HS-27A (cell line): ENCODE measurements around the gene AQP9.

Source experiments
- DNase-seq: peaks from one replicate; pipeline ENCODE4 v3.0.0-alpha.2; 2012; ENCODE audit warnings: low read depth, missing footprints

The AQP9 gene

GRCh38 chr15:58139989-58140522 lies 1.9 kb downstream of the AQP9 start:
- DNase-seq: no peak

- DNase-seq: no peak
These were observed 3.7 kb downstream of the AQP9 start for GRCh38 chr15:58141894-58142293.

- DNase-seq: no peak
These were observed 4.8 kb downstream of the AQP9 start for GRCh38 chr15:58142827-58143461.

GRCh38 chr15:58145606-58146005 lies 7.4 kb downstream of the AQP9 start:
- no peak for DNase-seq

GRCh38 chr15:58146211-58146610 lies 8.0 kb downstream of the AQP9 start:
- DNase-seq: no peak

- no peak for DNase-seq
These were observed 8.6 kb downstream of the AQP9 start for GRCh38 chr15:58146749-58147148.

- DNase-seq: no peak
These were observed 9.0 kb downstream of the AQP9 start for GRCh38 chr15:58147171-58147611.

- DNase-seq: no peak
These were observed 9.9 kb downstream of the AQP9 start for GRCh38 chr15:58148120-58148519.

- DNase-seq: no peak
These were observed 10.7 kb downstream of the AQP9 start for GRCh38 chr15:58148633-58149445.

- no peak for DNase-seq
These were observed 16.6 kb downstream of the AQP9 start for GRCh38 chr15:58154769-58155168.

- DNase-seq: no peak
These were observed 21.7 kb downstream of the AQP9 start for GRCh38 chr15:58159827-58160386.

GRCh38 chr15:58161436-58161930 lies 23.3 kb downstream of the AQP9 start:
- no peak for DNase-seq

GRCh38 chr15:58163985-58164384 lies 25.8 kb downstream of the AQP9 start:
- DNase-seq: no peak

GRCh38 chr15:58164926-58165325 lies 26.7 kb downstream of the AQP9 start:
- DNase-seq: no peak

GRCh38 chr15:58165661-58166060 lies 27.5 kb downstream of the AQP9 start:
- DNase-seq: no peak

- DNase-seq: no peak
These were observed 29.0 kb downstream of the AQP9 start for GRCh38 chr15:58167095-58167691.

GRCh38 chr15:58169934-58170333 lies 31.8 kb downstream of the AQP9 start:
- no peak for DNase-seq

- no peak for DNase-seq
These were observed 33.4 kb downstream of the AQP9 start for GRCh38 chr15:58171476-58172061.

- DNase-seq: no peak
These were observed 36.5 kb downstream of the AQP9 start for GRCh38 chr15:58174709-58175108.

GRCh38 chr15:58175955-58176354 lies 37.8 kb downstream of the AQP9 start:
- DNase-seq: no peak

- DNase-seq: no peak
These were observed 40.5 kb downstream of the AQP9 start for GRCh38 chr15:58178668-58179067.

- DNase-seq: no peak
These were observed 41.0 kb downstream of the AQP9 start for GRCh38 chr15:58179206-58179605.
